Heart right ventricle (tissue), 16 donors: ENCODE results near the gene RAF1. TPM values are rescaled to one million over a fixed set of nuclear protein-coding genes. Genes with fewer than 3 reads are reported as not detected.

ENCODE experiments used
- ATAC-seq, 8 donors: fragments of 200-7000 bp; cut with Tn5 transposase; one replicate each; pipeline ENCODE4 v1.9.1; 2020; ENCODE audit warnings: mild to moderate bottlenecking in 8 of 8, moderate library complexity in 8 of 8, moderate number of reproducible peaks in 1 of 8
- DNase-seq, 2 donors: peaks; one replicate each; pipeline ENCODE4 v3.0.0-alpha.2; 2020
- H3K27ac ChIP-seq, 10 donors: fragments of 200-600 bp; sonication (generic) in 2 of 10; one replicate each; pipeline versions ENCODE4 v1.5.0 to v1.8.0; 2020 to 2022; ENCODE audit warnings: mild to moderate bottlenecking in 3 of 10
- H3K27me3 ChIP-seq, 7 donors: fragments of 200-600 bp; one replicate each; pipeline ENCODE4 v1.8.0; 2021 to 2022; ENCODE audit warnings: mild to moderate bottlenecking in 2 of 7
- H3K36me3 ChIP-seq, 9 donors: fragments of 200-600 bp; sonication (generic) in 1 of 9; one replicate each; pipeline versions ENCODE4 v1.5.0 to v1.8.0; 2020 to 2022; ENCODE audit warnings: mild to moderate bottlenecking in 2 of 9
- H3K4me1 ChIP-seq, 9 donors: fragments of 200-600 bp; sonication (generic) in 1 of 9; one replicate each; pipeline versions ENCODE4 v1.5.0 to v1.8.0; 2020 to 2022; ENCODE audit warnings: mild to moderate bottlenecking in 4 of 9
- H3K4me3 ChIP-seq, 10 donors: fragments of 200-600 bp; sonication (generic) in 2 of 10; one replicate each; pipeline versions ENCODE4 v1.5.0 to v1.8.0; 2020 to 2022; ENCODE audit warnings: mild to moderate bottlenecking in 7 of 10, moderate library complexity in 2 of 10
- H3K9me3 ChIP-seq, 11 donors: fragments of 200-600 bp in 10 of 11; sonication (generic) in 2 of 11; one replicate each; pipeline versions ENCODE4 v1.5.0 to v1.8.0; 2013 to 2022; ENCODE audit warnings: mild to moderate bottlenecking in 2 of 11, control low read depth in 1 of 11, moderate library complexity in 1 of 11
- CTCF ChIP-seq, 9 donors: fragments of 200-600 bp; sonication (generic) in 2 of 9; IDR thresholded peaks; one replicate each; pipeline versions ENCODE4 v1.5.0 to v1.8.0; 2021 to 2022; ENCODE audit warnings: antibody characterized with exemption in 9 of 9, mild to moderate bottlenecking in 5 of 9, moderate library complexity in 1 of 9
- WGBS, 2 donors: extraction: QIAGEN DNeasy Blood & Tissue Kit; methylation state at CpG; one replicate each; pipeline ENCODE4 v1.1.7; 2013; ENCODE audit warnings: inconsistent platforms in 1 of 2; 5-methylcytosine and 5-hydroxymethylcytosine counted together
- intact Hi-C, 10 donors: fragments of 100-400 bp; cut with DNase I; formaldehyde crosslinking; loops; one replicate each; pipeline versions ENCODE4 v1.11.1 to v1.14.2; 2022
- polyA plus RNA-seq, 2 donors: library from polyadenylated mRNA; stranded (reverse); fragments of 200-250 nt; gene quantifications; one replicate each; pipeline ENCODE4 v1.2.3, GENCODE V29; 2013
- total RNA-seq, 10 donors: library from RNA; stranded (reverse); fragmentation: NEBNext Ultra II Directional in 3 of 10; extraction: Animal tissue kit (Norgen Biotek cat#: 25700) in 3 of 10; gene quantifications; one replicate each; pipeline versions ENCODE4 v1.2.1 to v1.2.4, GENCODE V29; 2021 to 2023
- donor health status: Arrhythmogenic right ventricular cardiomyopathy.
- donor health status: ischemic (EF 13 %, LVEDD 7.1; RV severe dilation, severe dysfunction).
- donor health status: healthy with polysubstance abuse.
- donor health status: DM: no; HTN: yes; CAD: no.
- donor health status: DM: no; HTN: no; CAD: no.
- donor health status: ischemic (EF 25% LVEDD 6.9; RV normal size, moderate dysfunction).
- donor health status: ischemic (EF 25% LVEDD 5.7; RV mildly dilated, moderate dysfunction).
- donor health status: healthy.
- donor health status: DM: yes; HTN: yes; CAD: no.
- donor health status: Ischemic cardiomyopathy.
- donor health status: ischemic (EF 35%, LVEDD 5.7; RV mildly dilated, moderate dysfunction).
- donor health status: nonischemic (EF 11% LVEDD 7.7; RV severe dilation, severe dysfunction).
- donor health status: DM: yes; HTN: yes; CAD: no.
- donor health status: PGD.
- donor health status: ischemic (EF 29% LVEDD 5.4; RV normal size, mild dysfunction).
- donor health status: nonischemic (EF 23%, LVEDD 6.1; RV moderate dilation, normal function).

The RAF1 gene
- total and polyA plus RNA-seq, 12 donors, result 65.4 to 193 (median 123) TPM

GRCh38 chr3:12598890-12599289 is 65.0 kb downstream of the RAF1 start:
- Histone ChIP-seq H3K27ac (peak overlapping the region in 1 of 10 donors; percentile 3), H3K36me3 (peaks cover 0 to 100% (median 75%) of the 10 kb centered on the region in 9 donors), H3K9me3 (no peaks in the 10 kb centered on the region), H3K27me3 (no peaks in the 10 kb centered on the region), H3K4me1 (peaks cover 0 to 29% (median 0%) of the 10 kb centered on the region in 9 donors), H3K4me3 (no peak overlapping the region)
- DNase-seq (no peak), ATAC-seq (no peak)
- intact Hi-C loops, result loop anchor here in 1 of 10 donors (10.0 kb wide), 1 partner anchor 116 kb away; no protein-coding TSS in a partner anchor
- no peak for TF ChIP-seq CTCF (IDR thresholded peaks at IDR 0.05)

GRCh38 chr3:12593473-12593872 is 70.4 kb downstream of the RAF1 start:
- Histone ChIP-seq H3K27ac (peak overlapping the region in 6 of 10 donors; percentile 22 to 63 (median 58)), H3K36me3 (peaks cover 0 to 100% (median 60%) of the 10 kb centered on the region in 9 donors), H3K27me3 (no peaks in the 10 kb centered on the region), H3K4me1 (peaks cover 0 to 51% (median 6%) of the 10 kb centered on the region in 9 donors), H3K4me3 (no peak overlapping the region), H3K9me3 (no peaks in the 10 kb centered on the region)
- intact Hi-C loops, result loop anchor here in 1 of 10 donors (10.0 kb wide), 1 partner anchor 121 kb away; no protein-coding TSS in a partner anchor
- ATAC-seq (no peak), DNase-seq (no peak)
- WGBS, 2 donors, result 85 to 86% methylated on average over 3 of the region's 3 CpGs
- no peak for TF ChIP-seq CTCF (IDR thresholded peaks at IDR 0.05)

GRCh38 chr3:12591997-12592715 is 71.8 kb downstream of the RAF1 start:
- DNase-seq (no peak), ATAC-seq (peak in 6 of 8 donors; percentile 25 to 67 (median 62))
- 57 to 74% methylated on average over 4 of the region's 4 CpGs for WGBS, 2 donors
- Histone ChIP-seq H3K36me3 (peaks cover 0 to 100% (median 60%) of the 10 kb centered on the region in 9 donors), H3K27ac (peak overlapping the region; percentile 14 to 77 (median 58)), H3K27me3 (no peaks in the 10 kb centered on the region), H3K4me3 (no peak overlapping the region), H3K9me3 (no peaks in the 10 kb centered on the region), H3K4me1 (peaks cover 0 to 59% (median 13%) of the 10 kb centered on the region in 9 donors)
- intact Hi-C loops, result loop anchor here in 1 of 10 donors (10.0 kb wide), 1 partner anchor 123 kb away; no protein-coding TSS in a partner anchor
- TF ChIP-seq CTCF (IDR thresholded peaks at IDR 0.05), result no peak

GRCh38 chr3:12591456-12591855 is 72.5 kb downstream of the RAF1 start:
- H3K36me3 ChIP-seq, result peaks cover 0 to 99% (median 64%) of the 10 kb centered on the region in 9 donors
- peaks cover 0 to 65% (median 16%) of the 10 kb centered on the region in 9 donors for H3K4me1 ChIP-seq
- intact Hi-C loops, result loop anchor here in 1 of 10 donors (10.0 kb wide), 1 partner anchor 123 kb away; no protein-coding TSS in a partner anchor
- TF ChIP-seq CTCF (IDR thresholded peaks at IDR 0.05), result no peak
- H3K9me3 ChIP-seq, result no peaks in the 10 kb centered on the region
- DNase-seq (no peak), ATAC-seq (no peak)
- 93 to 94% methylated on average over 6 of the region's 6 CpGs for WGBS, 2 donors
- no peak overlapping the region for H3K4me3 ChIP-seq
- no peaks in the 10 kb centered on the region for H3K27me3 ChIP-seq
- H3K27ac ChIP-seq, result peak overlapping the region in 9 of 10 donors; percentile 14 to 77 (median 61)
